Measurements from ENCODE around the gene FBXW12.

GRCh38 chr3:48388966-48389365, 16.9 kb downstream of the FBXW12 start:
- no peak for TF ChIP-seq CTCF (IDR thresholded peaks at IDR 0.05)
- no peak for TF ChIP-seq POLR2A (IDR thresholded peaks at IDR 0.05)
- TF ChIP-seq POLR2AphosphoS5 (IDR thresholded peaks at IDR 0.05), result no peak
- TF ChIP-seq EP300 (IDR thresholded peaks at IDR 0.05), result no peak
